ENCODE results near the gene STUM.

Gene STUM

GRCh38 chr1:226606311-226607267 lies 58.0 kb downstream of the STUM start:
- TF ChIP-seq, protein P1, sequence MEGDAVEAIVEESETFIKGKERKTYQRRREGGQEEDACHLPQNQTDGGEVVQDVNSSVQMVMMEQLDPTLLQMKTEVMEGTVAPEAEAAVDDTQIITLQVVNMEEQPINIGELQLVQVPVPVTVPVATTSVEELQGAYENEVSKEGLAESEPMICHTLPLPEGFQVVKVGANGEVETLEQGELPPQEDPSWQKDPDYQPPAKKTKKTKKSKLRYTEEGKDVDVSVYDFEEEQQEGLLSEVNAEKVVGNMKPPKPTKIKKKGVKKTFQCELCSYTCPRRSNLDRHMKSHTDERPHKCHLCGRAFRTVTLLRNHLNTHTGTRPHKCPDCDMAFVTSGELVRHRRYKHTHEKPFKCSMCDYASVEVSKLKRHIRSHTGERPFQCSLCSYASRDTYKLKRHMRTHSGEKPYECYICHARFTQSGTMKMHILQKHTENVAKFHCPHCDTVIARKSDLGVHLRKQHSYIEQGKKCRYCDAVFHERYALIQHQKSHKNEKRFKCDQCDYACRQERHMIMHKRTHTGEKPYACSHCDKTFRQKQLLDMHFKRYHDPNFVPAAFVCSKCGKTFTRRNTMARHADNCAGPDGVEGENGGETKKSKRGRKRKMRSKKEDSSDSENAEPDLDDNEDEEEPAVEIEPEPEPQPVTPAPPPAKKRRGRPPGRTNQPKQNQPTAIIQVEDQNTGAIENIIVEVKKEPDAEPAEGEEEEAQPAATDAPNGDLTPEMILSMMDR (IDR thresholded peaks at IDR 0.05; ENCODE audit: low read depth, low read length, missing control alignments) = no peak
- no peak for DNase-seq
- Histone ChIP-seq H3K36me3 (replicated peaks) (no peaks in the 10 kb centered on the region), H3K27me3 (replicated peaks) (peaks cover 5% of the 10 kb centered on the region), H3K27ac (no peak overlapping the region), H3K4me3 (ENCODE audit: low read depth, low read length) (no peak overlapping the region)
- in situ Hi-C loops (cut with HindIII; ENCODE audit: low pct_ligation_motif_present, low sequenced_read_pairs) = no loop called here

GRCh38 chr1:226607268-226607660 lies 58.7 kb downstream of the STUM start:
- H3K27me3 ChIP-seq (replicated peaks) = peaks cover 5% of the 10 kb centered on the region
- H3K27ac ChIP-seq = no peak overlapping the region
- no peak overlapping the region for H3K4me3 ChIP-seq (ENCODE audit: low read depth, low read length)
- TF ChIP-seq, protein P1 (IDR thresholded peaks at IDR 0.05; ENCODE audit: low read depth, low read length, missing control alignments) = no peak
- no peak for DNase-seq
- no peaks in the 10 kb centered on the region for H3K36me3 ChIP-seq (replicated peaks)
- in situ Hi-C loops (cut with HindIII; ENCODE audit: low pct_ligation_motif_present, low sequenced_read_pairs) = no loop called here

DNA sequence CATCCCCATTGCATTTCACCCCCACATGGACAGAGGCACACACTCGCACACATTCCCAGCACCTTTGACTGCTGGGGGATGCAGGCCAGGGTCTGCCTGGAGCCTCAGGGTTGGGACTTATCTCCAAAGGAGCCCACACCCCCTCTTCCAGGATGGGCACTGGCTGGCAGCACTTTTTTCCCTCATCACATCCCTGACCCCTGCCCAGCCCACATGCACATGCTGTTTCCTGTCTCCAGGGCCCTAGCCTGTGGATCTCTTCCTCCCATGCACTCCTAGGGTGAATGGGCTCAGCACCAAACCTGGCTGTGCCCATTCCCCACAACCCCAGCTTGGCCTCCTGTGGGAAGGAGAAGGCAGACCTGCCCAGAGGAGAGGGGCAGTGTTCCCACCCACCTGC lies 59.3 kb downstream of the STUM start:
- TF ChIP-seq, protein P1 (IDR thresholded peaks at IDR 0.05; ENCODE audit: low read depth, low read length, missing control alignments) = no peak
- Histone ChIP-seq H3K36me3 (replicated peaks) (no peaks in the 10 kb centered on the region), H3K27ac (no peak overlapping the region), H3K27me3 (replicated peaks) (peaks cover 5% of the 10 kb centered on the region), H3K4me3 (ENCODE audit: low read depth, low read length) (no peak overlapping the region)
- no peak for DNase-seq
- in situ Hi-C loops (cut with HindIII; ENCODE audit: low pct_ligation_motif_present, low sequenced_read_pairs) = no loop called here

- peak; percentile 43 for DNase-seq
- H3K27me3 ChIP-seq (replicated peaks) = peaks cover 5% of the 10 kb centered on the region
- in situ Hi-C loops (cut with HindIII; ENCODE audit: low pct_ligation_motif_present, low sequenced_read_pairs) = no loop called here
- TF ChIP-seq, protein P1 (IDR thresholded peaks at IDR 0.05; ENCODE audit: low read depth, low read length, missing control alignments) = peak; percentile 92
- H3K4me3 ChIP-seq (ENCODE audit: low read depth, low read length) = no peak overlapping the region
- no peak overlapping the region for H3K27ac ChIP-seq
- no peaks in the 10 kb centered on the region for H3K36me3 ChIP-seq (replicated peaks)
Observed at GRCh38 chr1:226608699-226609505, 60.3 kb downstream of the STUM start.

GRCh38 chr1:226609836-226610455 lies 61.4 kb downstream of the STUM start:
- no peak for DNase-seq
- Histone ChIP-seq H3K36me3 (replicated peaks) (no peaks in the 10 kb centered on the region), H3K27me3 (replicated peaks) (peaks cover 2% of the 10 kb centered on the region)

More at GRCh38 chr1:226609836-226610455, 61.4 kb downstream of the STUM start:
- Histone ChIP-seq H3K27ac (no peak overlapping the region), H3K4me3 (ENCODE audit: low read depth, low read length) (no peak overlapping the region)
- in situ Hi-C loops (cut with HindIII; ENCODE audit: low pct_ligation_motif_present, low sequenced_read_pairs) = no loop called here
- TF ChIP-seq, protein P1 (IDR thresholded peaks at IDR 0.05; ENCODE audit: low read depth, low read length, missing control alignments) = no peak

All from brain microvascular endothelial cell (primary cell).